ENCODE results near the gene TEAD2.

DNA sequence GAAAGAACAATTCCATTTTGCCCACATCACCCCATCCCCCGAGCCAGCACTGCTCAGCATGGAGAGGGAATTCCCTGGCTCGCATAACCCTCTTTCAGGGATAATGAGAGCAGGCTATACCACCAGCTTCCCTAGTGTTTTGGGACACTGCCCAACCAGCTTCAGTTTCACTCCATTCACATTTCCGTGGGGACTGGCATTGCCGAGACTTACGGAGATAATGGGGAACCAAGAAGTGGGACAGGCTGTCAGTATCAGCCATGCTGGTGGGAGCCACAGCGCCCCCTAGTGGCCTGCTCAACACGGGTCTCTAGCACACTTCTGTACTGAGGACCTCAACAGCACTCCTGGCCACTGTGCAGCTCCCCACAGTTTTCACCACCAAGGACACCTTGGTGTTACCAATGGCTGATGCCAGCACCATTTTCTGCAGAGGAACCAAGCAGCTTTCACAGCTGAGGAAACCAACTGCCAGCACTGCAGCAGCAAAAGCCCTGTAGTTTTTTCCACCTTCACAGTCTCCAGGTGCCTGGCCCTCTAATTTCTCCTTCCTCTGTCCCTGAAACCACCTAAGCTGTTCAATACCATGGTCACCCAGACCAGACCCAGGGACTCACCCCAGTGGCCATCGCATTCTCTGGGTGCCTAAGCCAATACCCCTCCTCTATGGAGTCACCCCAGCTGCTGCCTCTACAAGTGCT, 60.9 kb downstream of the TEAD2 start:
- no peak for TF ChIP-seq EZH2phosphoT487 (conservative IDR thresholded peaks at IDR 0.05; ENCODE audit: low read length)
- TF ChIP-seq, protein P1, sequence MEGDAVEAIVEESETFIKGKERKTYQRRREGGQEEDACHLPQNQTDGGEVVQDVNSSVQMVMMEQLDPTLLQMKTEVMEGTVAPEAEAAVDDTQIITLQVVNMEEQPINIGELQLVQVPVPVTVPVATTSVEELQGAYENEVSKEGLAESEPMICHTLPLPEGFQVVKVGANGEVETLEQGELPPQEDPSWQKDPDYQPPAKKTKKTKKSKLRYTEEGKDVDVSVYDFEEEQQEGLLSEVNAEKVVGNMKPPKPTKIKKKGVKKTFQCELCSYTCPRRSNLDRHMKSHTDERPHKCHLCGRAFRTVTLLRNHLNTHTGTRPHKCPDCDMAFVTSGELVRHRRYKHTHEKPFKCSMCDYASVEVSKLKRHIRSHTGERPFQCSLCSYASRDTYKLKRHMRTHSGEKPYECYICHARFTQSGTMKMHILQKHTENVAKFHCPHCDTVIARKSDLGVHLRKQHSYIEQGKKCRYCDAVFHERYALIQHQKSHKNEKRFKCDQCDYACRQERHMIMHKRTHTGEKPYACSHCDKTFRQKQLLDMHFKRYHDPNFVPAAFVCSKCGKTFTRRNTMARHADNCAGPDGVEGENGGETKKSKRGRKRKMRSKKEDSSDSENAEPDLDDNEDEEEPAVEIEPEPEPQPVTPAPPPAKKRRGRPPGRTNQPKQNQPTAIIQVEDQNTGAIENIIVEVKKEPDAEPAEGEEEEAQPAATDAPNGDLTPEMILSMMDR (IDR thresholded peaks at IDR 0.05; ENCODE audit: insufficient read depth, low read length, poor library complexity, severe bottlenecking): peak; percentile 60

Data from SU-DHL-6 (cell line).